Astrocyte (in vitro differentiated cells and primary cell): ENCODE measurements around the gene AHNAK2.

Experiments
- CTCF ChIP-seq: IDR thresholded peaks from 2 replicates; pipeline ENCODE4 v1.5.1; 2011; ENCODE audit warnings: low read depth, mild to moderate bottlenecking, inconsistent platforms, low read length, moderate library complexity; ENCODE audit not compliant: insufficient read depth
- EZH2 ChIP-seq: IDR thresholded peaks from 2 replicates; pipeline ENCODE4 v1.6.1; 2012; ENCODE audit warnings: mild to moderate bottlenecking, low read length, inconsistent platforms; ENCODE audit not compliant: insufficient read depth

- no peak for TF ChIP-seq EZH2
- TF ChIP-seq CTCF: no peak
These were observed 15.8 kb upstream of the AHNAK2 start for GRCh38 chr14:104993808-104994591.
